GM18520 (cell line): ENCODE results near the gene AP3B1.

Source experiments
- ATAC-seq: cut with Tn5 transposase; IDR thresholded peaks from one replicate; pipeline ENCODE4 v1.9.1; 2021; ENCODE audit not compliant: unreplicated experiment

Gene AP3B1

GRCh38 chr5:78162253-78162862 is 132.1 kb downstream of the AP3B1 start:
- no peak for ATAC-seq

GRCh38 chr5:78157001-78157400 is 137.5 kb downstream of the AP3B1 start:
- no peak for ATAC-seq

- ATAC-seq, result no peak
Observed at GRCh38 chr5:78151594-78152271, 142.8 kb downstream of the AP3B1 start.

GRCh38 chr5:78137290-78137689 is 157.2 kb downstream of the AP3B1 start:
- no peak for ATAC-seq

- no peak for ATAC-seq
Observed at GRCh38 chr5:78133423-78133822, 161.1 kb downstream of the AP3B1 start.

- no peak for ATAC-seq
Observed at GRCh38 chr5:78132507-78132906, 162.0 kb downstream of the AP3B1 start.

- ATAC-seq, result no peak
Observed at GRCh38 chr5:78129597-78129996, 164.9 kb downstream of the AP3B1 start.

GRCh38 chr5:78127875-78128274 is 166.6 kb downstream of the AP3B1 start:
- no peak for ATAC-seq

- no peak for ATAC-seq
Observed at GRCh38 chr5:78126536-78126935, 168.0 kb downstream of the AP3B1 start.

- no peak for ATAC-seq
Observed at GRCh38 chr5:78116167-78116566, 178.3 kb downstream of the AP3B1 start.

- ATAC-seq, result no peak
Observed at GRCh38 chr5:78113689-78114264, 180.7 kb downstream of the AP3B1 start.

GRCh38 chr5:78112931-78113330 is 181.6 kb downstream of the AP3B1 start:
- ATAC-seq, result no peak

GRCh38 chr5:78109891-78110324 is 184.6 kb downstream of the AP3B1 start:
- no peak for ATAC-seq

GRCh38 chr5:78108564-78108963 is 185.9 kb downstream of the AP3B1 start:
- no peak for ATAC-seq

- ATAC-seq, result no peak
Observed at GRCh38 chr5:78103232-78103918, 191.1 kb downstream of the AP3B1 start.

- ATAC-seq, result no peak
Observed at GRCh38 chr5:78102500-78102899, 192.0 kb downstream of the AP3B1 start.

- ATAC-seq, result no peak
Observed at GRCh38 chr5:78095125-78095524, 199.4 kb downstream of the AP3B1 start.

GRCh38 chr5:78090002-78090401 is 204.5 kb downstream of the AP3B1 start:
- ATAC-seq, result no peak

- ATAC-seq, result no peak
Observed at GRCh38 chr5:78078858-78079257, 215.6 kb downstream of the AP3B1 start.

GRCh38 chr5:78077369-78078068 is 217.0 kb downstream of the AP3B1 start:
- no peak for ATAC-seq

GRCh38 chr5:78076351-78076750 is 218.1 kb downstream of the AP3B1 start:
- no peak for ATAC-seq
